NCI-H460 (cell line): Measurements from ENCODE around the gene SLC28A1. TPM values are rescaled to one million over a fixed set of nuclear protein-coding genes. Genes with fewer than 3 reads are reported as not detected.

Experiments used
- DNase-seq: peaks from one replicate; pipeline ENCODE4 v3.0.0-alpha.2; 2016; ENCODE audit warnings: low read depth; ENCODE audit errors: extremely low read depth
- total RNA-seq: library from RNA; depleted of rRNA; stranded (reverse); fragments of >200 nt; shearing (Covaris generic); gene quantifications from 2 replicates; pipeline ENCODE4 v1.2.3, GENCODE V29; 2014

Gene SLC28A1
- total RNA-seq, 1 experiment from 2014 or later = not detected

DNA sequence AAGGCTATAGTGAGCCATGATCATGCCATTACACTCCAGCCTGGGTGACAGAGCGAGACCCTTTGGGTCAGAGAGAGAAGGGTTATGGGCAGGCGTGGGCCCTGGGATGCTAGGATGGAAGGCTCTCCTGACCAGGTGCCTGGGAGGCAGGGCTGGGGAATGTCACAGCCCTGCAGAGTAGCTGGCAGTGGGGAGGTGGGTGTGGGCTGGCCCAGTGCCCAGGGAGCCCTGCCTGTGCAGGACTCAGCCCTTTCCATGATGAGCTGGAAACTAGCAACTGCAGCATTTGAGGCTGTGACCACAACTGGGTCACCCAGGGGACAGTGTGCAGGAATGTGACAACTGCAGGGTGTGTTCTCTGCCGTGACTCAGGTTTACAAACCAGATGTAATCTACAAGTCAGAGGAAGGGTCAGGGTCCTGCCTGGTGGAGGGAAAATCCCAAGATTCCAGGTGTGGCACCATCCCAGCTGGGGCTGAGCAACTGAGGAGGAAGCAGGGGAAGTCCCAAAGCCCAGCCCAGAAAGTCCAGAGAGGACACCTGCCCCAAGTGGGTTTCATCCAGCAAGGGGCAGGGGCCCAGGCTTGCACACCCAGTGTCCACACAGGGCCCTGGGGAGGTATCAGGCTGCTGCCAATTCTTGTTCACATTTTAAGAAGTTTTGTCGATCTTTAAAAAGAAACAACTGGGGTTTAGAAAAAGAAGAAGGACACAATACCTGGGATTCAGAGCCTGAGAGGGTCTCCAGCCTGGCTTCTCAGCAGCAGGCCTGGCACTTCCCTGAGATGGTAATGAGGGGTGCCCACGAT lies 45.5 kb downstream of the SLC28A1 start:
- no peak for DNase-seq

DNA sequence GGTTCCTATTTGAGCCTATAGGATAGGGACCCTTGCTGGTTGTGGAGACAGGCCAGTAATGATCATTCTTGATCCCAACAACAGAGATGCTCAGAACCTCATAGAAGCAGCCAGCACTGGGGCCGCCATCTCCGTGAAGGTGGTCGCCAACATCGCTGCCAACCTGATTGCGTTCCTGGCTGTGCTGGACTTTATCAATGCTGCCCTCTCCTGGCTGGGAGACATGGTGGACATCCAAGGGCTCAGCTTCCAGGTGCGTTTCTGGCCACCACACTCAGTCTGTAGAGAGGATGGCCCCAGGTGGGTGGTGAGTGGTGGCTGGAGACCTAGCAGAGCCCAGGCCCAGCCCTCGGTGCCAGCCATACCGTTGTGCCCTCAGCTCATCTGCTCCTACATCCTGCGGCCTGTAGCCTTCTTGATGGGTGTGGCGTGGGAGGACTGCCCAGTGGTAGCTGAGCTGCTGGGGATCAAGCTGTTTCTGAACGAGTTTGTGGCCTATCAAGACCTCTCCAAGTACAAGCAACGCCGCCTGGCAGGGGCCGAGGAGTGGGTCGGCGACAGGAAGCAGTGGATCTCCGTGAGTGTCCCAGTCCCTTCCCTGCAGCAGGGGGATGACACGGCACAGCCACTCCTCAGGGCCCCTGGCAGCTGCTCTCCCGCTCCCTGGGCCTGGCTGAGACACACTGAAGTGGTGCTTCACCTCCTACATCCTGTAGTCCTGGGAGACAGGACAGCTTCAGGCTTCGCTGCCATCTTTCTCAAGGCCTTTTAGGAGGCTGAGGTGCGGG lies 50.7 kb downstream of the SLC28A1 start:
- DNase-seq = no peak

DNA sequence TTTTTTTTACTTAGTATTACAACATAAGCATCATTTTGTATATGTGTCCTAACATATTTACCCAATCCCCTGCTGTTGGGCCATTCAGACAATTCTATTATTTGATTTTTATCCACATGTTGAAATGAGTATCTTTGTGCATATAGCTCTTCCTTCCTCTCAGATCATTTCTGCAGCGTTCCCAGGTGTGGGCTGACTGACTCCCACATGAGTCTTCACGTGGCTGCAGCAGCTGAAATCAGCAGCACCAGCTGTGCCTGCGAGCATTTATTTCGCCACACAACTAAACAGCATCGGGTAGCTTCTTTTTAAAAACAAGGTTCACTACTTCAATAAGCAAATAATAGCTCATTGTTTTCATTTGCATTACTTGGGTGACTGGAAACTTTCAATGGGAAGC lies 52.7 kb downstream of the SLC28A1 start:
- no peak for DNase-seq

DNA sequence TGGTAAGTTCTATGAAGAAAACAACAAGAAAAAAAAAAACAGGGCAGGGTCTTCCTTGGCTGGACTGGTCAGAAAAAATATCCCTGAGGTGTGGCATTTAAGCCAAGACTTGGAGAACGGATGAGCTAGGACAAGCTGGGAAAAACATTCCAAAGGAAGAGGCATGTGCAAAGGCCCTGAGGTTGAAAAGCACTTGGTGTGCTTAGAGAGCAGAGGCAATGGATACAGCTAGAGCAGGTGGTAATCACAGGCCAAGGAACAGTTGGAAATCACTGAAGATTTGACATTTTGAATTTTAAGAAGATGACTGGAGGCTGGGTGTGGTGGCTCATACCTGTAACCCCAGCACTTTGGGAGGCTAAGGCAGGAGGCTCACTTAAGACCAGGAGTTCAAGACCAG lies 54.3 kb downstream of the SLC28A1 start:
- DNase-seq = no peak

DNA sequence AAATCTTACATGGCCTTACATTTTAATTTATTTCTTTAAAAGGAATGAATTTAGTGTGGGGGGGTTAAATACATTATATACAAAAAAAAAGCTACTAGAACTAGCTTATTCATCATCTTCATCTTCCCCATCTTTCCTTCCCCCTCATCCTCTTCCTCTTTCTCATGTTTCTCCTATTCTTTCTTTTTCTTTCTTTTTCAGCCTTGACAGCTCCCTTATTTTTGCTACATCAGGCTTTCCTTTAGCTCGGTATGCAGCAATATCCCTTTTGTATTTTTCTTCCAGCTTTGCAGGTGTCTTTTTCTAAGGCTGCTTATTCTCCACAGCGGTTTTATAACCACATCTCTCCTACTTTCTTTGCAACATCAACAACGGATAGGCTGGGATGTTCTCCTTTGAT lies 55.9 kb downstream of the SLC28A1 start:
- no peak for DNase-seq

DNA sequence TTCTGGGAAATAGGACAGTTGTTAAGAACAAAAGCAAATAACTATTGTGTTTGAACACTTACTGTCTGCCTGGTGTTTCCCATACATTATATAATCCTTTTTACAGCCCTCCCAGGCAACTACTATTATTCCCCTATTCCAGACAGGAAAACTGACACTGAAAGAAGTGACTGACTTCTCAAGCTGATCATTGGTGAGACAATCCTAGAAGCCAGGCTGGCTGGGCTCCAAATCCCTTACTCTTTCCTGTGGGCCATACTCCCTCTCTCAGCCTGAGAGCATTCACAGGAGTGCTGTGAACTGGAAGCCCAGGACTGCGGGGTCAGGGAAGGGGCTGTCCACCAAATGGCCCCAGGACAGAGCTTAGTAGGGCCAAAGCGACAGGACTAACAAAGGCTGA lies 58.0 kb downstream of the SLC28A1 start:
- DNase-seq = no peak

DNA sequence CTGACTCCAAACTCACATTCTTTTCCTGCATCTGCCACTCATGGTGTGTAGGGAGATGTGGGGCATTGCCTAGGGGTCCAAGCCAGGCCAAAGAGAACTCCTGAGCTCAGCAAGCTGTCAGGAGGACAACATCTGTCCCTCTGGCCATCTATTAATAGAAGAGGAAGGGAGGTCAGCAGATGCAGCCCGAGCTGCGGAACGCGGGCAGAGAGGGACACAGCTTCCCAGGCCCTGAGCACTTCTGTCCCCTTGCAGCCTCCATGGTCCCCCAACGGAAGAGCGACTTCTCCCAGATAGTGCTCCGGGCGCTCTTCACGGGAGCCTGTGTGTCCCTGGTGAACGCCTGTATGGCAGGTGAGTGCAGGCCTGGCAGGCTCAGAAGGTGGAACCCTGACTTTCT lies 59.8 kb downstream of the SLC28A1 start:
- no peak for DNase-seq

DNA sequence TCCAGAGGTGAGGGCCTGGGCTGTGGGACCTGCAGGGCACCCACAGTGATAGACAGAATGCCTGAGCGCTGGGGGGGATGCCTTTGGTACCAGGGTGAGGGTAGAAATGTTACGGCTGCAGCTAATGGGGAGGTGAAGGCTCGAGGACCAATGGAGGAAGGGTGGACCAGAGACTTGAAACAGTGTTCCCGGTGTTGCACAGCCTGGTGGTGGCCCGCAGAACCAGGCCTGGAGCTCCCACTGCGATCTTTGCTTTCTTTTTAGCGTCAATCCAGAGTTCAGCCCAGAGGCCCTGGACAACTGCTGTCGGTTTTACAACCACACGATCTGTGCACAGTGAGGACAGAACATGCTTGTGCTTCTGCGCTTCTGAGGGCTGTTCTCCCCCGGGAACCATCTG lies 60.4 kb downstream of the SLC28A1 start:
- no peak for DNase-seq

DNA sequence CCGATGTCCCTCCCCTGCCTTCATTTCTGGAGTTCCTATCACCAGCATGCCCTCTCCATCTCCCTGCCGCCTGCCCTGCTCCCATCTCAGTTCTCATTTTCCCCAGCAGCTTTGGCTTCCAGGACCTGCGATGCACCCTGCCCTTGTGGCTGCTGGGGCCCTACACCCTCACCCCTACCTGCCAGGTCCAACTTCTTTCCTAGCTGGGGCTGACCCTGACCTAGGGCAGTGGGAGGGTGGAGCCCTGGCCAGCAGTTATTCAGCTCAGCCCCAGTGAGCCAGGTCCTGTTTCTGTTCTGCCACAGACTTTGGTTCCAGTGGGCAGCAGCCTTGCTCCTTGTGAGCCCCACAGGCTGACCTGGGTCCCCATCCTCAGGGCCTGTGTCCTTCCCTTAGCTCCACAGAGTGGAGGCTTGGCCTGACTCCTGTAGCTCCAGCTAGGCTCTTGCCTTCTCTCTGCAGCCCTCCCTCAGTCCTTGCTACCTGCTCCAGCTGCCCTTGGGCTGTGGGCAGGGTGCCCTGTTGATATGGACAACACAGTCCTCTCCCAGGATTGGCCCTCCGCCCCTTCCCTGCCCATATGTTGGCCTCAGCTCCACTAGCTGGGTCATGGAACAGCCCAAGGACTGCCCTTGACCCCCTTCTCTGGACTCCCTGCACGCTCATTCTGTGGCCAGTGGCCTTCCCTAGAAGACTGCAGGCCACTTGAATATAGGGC lies 62.5 kb downstream of the SLC28A1 start:
- no peak for DNase-seq

DNA sequence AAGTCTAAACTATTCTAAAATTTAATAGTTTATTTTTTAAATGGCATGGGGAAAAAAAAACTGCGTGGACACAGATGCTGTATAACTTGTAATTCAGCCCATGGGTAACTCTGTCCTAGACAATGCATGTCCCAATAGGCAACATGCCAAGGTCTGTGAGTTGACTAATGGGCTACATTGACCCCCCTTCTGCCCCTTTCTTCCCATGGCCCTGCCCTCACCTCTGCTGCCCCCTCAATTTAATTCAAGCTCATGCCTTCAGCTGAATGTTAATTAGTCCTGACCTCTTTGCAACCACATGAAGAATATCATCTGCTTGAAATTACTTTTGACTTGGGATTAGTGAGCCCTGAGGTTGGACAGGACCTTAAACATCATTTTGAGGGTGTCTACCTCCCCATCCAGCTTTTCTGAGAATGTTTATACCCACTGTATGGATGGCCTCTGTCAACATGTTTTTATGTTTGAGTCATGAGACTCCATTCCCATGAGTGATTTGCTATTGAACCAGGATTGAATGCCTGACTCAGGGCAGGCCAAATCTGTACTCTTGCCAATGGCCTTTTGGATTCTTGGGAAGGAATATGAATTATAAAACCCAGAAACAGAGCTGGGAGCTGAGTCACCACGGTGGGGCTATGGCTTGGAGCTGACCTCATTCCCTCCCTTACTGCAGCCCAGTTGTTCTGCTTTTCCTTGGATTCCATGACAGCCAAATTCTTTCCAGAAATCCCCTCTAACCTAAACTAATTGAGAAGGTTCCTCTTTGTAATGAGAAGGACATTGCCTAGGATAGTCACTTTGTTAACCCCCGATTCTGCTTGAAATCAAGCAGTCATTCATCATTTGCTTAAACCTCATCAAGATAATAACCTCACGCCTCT lies 63.7 kb downstream of the SLC28A1 start:
- DNase-seq = no peak

DNA sequence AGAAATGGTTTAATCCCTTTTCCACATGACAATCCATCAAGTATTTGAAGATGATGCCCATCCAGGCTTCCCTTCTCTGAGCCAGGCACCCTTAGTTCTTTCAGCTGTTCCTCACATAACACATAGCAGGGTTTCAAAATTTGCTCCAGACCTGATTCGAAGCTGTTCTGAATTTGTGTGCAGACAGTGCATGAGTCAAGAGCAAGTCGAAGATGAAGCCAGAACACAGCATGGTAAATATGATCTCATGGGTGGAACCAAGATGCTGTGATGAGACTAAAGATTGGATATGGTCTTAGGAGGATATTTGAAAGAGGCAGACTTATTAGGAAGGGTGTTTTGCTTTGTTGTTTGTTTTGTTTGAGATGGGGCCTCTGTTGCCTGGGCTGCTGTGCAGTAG lies 64.6 kb downstream of the SLC28A1 start:
- DNase-seq = no peak

DNA sequence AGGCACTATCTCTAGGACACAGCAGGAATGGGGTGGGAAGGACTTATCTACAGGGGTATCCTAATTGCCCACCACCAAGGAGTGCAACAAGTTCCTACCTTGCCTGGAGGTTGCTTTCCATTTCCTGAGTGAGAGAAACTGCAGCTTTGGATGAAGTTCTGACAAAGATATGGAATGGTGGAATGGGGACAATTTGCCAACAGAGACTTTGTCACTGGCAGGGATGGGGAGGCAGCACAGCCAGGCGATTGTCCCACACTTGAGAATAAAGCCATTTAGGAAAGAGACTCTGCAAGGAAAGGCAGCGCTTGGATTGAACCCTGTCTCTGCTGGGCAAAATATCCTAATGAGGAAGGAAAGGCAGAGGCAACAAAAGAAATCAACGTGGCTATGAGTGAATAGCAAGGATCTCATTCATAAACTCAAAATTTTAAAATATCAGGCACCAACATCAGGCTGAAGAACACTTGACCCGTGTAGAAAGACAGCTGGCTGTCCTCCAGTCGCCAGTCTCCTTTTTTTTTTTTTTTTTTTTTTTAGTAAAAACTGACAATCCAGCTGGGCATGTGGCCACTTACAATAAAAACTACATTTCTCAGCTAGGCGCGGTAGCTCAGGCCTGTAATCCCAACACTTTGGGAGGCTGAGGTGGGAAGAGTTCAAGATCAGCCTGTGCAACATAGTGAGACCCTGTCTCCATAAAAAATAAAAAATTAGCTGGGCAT lies 65.5 kb downstream of the SLC28A1 start:
- no peak for DNase-seq

DNA sequence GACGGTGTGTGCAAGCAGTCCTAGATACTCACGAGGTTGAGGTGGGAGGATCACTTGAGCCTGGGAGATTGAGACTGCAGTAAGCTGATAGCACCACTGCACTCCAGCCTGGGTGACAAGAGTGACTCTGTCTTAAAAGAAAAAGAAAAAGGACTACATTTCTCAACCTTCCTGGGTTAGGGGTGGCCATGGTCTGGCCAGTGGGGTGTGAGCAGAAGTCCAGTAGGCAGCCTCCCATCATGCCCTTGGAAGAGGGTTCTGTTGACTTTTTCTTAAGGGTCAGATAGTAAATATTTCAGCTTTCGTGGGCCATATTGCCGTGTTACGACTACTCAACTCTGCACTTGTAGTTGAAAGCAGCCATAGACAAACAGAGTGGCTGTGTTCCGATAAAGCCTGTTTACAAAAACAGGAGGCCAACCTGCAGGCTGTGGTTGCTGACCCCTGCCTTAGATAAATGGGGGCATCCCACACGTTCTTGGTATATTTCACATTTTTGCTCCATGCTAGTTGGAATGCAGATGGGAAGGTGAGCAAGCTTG lies 66.2 kb downstream of the SLC28A1 start:
- DNase-seq = no peak

DNA sequence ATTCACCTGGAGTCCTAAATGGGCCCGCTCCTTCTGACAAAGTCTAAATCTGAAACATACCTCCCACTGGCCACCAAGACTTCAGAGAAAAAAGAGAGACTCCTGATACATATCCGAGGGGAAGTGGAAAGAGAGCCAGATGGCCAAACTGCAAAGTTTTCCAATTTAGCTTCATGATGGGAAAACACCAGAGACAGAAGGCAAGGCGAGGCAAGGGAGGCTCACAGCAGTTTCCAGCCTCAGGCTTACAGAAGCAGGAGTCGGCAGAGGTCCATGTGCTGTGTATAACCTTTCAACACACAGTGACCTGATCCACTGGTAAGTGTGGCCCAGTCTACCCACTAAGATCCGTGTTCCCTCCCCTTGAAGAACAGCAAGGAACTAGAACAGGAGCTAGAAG lies 67.3 kb downstream of the SLC28A1 start:
- DNase-seq = no peak

DNA sequence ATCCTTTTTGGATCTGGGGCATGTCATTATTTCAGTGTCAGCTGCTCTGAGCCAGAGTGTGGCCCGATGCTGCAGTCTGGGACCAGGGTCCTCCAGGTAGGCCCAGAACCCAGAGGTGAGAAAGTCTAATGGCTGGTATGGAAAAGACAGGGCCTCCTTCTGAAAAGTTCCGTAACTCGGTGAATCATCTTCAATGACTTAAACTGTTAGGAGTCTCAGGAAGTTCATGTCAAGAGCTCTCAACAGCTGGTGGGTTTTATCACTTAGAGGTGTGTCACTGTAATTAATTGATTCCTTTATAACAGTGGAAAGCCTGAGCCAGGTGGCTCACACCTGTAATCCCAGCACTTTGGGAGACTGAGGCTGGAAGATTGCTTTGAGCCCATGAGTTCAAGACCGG lies 68.7 kb downstream of the SLC28A1 start:
- DNase-seq = no peak

DNA sequence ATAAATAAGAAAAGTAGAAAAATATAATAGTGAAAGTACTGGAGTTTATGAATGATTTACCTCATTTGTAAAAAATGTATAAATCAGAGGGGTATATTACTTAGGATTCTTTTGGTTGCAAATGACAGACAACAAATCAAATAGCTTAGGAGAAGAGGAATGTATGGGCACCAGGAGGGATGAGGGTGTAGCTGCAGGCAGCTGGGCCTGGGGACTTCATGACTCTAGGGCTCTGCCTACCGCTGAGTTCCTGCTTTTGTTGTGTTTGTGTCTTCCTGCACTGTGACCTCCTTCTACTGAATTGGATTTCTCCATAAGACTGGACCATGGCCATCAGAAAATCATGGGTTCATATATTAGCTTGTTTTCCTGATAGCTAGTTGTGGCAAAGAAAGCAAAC lies 69.3 kb downstream of the SLC28A1 start:
- no peak for DNase-seq

DNA sequence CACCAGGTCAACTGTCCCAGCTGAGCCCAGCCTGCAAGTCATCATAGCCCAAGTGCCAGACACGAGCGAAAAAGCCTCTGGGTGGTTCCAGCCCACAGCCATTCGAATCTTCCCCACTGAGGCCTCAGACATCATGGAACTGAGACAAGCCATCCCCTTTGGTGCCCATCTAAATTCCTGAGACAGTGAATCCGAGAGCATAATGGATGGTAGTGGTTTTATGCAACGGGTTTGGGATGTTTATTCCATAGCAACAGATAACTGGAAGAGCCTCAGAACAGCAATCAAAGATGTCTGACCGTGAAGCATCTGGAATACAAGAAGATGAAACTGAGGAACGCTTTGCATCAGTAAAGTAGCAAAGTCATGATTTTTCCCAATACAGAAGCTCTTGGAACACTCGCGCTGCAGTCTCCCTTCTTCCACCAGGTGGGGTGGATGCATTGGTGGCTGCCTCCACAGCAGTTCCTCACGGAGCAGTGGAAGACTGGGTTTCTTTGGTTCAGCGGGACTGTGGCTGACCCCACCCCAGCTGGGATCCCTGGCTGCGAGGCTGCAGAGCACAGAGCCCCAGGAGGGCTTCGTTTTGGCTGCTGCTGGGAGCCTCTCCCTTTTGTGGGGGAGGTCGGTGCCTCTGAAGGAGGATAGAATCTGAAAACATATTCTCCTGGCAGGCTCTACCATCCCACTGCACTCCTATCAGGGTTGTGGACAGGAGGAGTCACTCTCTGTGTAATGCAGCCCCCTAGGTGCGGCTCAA lies 70.8 kb downstream of the SLC28A1 start:
- DNase-seq = peak; percentile 78

DNA sequence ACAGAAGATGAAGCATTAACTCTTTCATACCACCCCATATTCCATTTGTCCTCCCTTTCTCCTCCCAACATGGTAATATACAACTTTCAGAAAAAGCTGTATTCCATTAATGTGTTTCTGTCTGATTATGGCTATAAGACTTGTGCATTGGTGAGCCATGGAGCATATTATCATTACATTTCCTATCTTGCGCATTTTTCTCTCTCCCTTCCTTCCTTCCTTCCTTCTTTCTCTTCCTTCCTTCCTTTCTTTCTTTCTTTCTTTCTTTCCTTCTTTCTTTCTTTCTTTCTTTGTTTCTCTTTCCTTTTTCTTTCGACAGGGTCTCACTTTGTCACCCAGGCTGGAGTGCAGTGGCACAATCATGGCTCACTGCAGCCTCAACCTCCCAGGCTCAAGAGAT lies 71.7 kb downstream of the SLC28A1 start:
- DNase-seq = no peak
